Neural cell (in vitro differentiated cells): Measurements from ENCODE around the gene SSMEM1. TPM values are rescaled to one million over a fixed set of nuclear protein-coding genes. Genes with fewer than 3 reads are reported as not detected.
"Not testable (repeated sequence)": the region's sequence is repeated elsewhere in the genome, so short reads cannot be mapped to it uniquely, and the experiment has no call there.

ENCODE experiments used
- H2AFZ ChIP-seq: fragments of 200-600, 300-800 bp; sonication (generic), shearing (Covaris generic); 2 replicates; pipeline ENCODE4 v1.6.0; 2014; ENCODE audit warnings: low read depth, mild to moderate bottlenecking, antibody characterized with exemption, low read length, moderate library complexity
- H3F3A ChIP-seq: fragments of 200-600 bp; shearing (Covaris generic); 2 replicates; pipeline ENCODE4 v1.6.1; 2016; ENCODE audit warnings: mild to moderate bottlenecking, moderate library complexity, mixed read lengths, antibody characterized with exemption, low read length; ENCODE audit not compliant: insufficient read depth, poor library complexity, severe bottlenecking
- H3K27ac ChIP-seq: fragments of 200-600, 300-800 bp; sonication (generic), shearing (Covaris generic); 2 replicates; pipeline ENCODE4 v1.5.1; 2014; ENCODE audit warnings: mild to moderate bottlenecking, low read length, moderate library complexity
- H3K27me3 ChIP-seq: fragments of 300-800, 200-600 bp; sonication (generic), shearing (Covaris generic); 2 replicates; pipeline ENCODE4 v1.6.0; 2014; ENCODE audit warnings: mild to moderate bottlenecking, low read depth, low read length, moderate library complexity; ENCODE audit not compliant: insufficient read depth
- H3K36me3 ChIP-seq: fragments of 300-800, 200-600 bp; sonication (generic), shearing (Covaris generic); 2 replicates; pipeline ENCODE4 v1.5.1; 2014; ENCODE audit warnings: mild to moderate bottlenecking, antibody characterized with exemption, low read length, moderate library complexity; ENCODE audit not compliant: insufficient read depth
- H3K4me2 ChIP-seq: fragments of 300-800, 200-600 bp; sonication (generic), shearing (Covaris generic); 2 replicates; pipeline ENCODE4 v1.6.0; 2014; ENCODE audit warnings: mild to moderate bottlenecking, low read length
- H3K4me3 ChIP-seq: fragments of 300-800, 200-600 bp; sonication (generic), shearing (Covaris generic); 2 replicates; pipeline ENCODE4 v1.5.1; 2014; ENCODE audit warnings: mild to moderate bottlenecking, low read length, moderate library complexity
- H3K79me2 ChIP-seq: fragments of 200-600 bp; shearing (Covaris generic); replicated peaks from 2 replicates; pipeline ENCODE4 v1.6.0; 2014; ENCODE audit warnings: mild to moderate bottlenecking, low read length, moderate library complexity; ENCODE audit not compliant: insufficient read depth
- H3K9ac ChIP-seq: fragments of 300-800, 200-600 bp; sonication (generic), shearing (Covaris generic); 2 replicates; pipeline ENCODE4 v1.6.1; 2016; ENCODE audit warnings: mild to moderate bottlenecking, low read length, mixed read lengths
- H3K9me2 ChIP-seq: fragments of 200-600 bp; shearing (Covaris generic); 2 replicates; pipeline ENCODE4 v1.6.1; 2016; ENCODE audit warnings: mild to moderate bottlenecking, low read length, mixed read lengths; ENCODE audit not compliant: insufficient read depth
- H3K9me3 ChIP-seq: fragments of 200-600, 300-800 bp; sonication (generic), shearing (Covaris generic); 2 replicates; pipeline ENCODE4 v1.6.1; 2016; ENCODE audit warnings: mild to moderate bottlenecking, mixed run types, low read length, moderate library complexity, mixed read lengths
- H4K20me1 ChIP-seq: fragments of 200-600 bp; shearing (Covaris generic); 2 replicates; pipeline ENCODE4 v1.6.1; 2016; ENCODE audit warnings: mild to moderate bottlenecking, mixed run types; ENCODE audit not compliant: insufficient read depth
- CTCF ChIP-seq: fragments of 450-650 bp; IDR thresholded peaks from 2 replicates; pipeline ENCODE4 v1.5.1; 2014; ENCODE audit warnings: antibody characterized with exemption, mild to moderate bottlenecking, moderate library complexity; ENCODE audit not compliant: poor library complexity, severe bottlenecking
- EP300 ChIP-seq: fragments of 450-650 bp; conservative IDR thresholded peaks from 2 replicates; pipeline ENCODE4 v1.6.1; 2014; ENCODE audit warnings: antibody characterized with exemption, mild to moderate bottlenecking, moderate library complexity; ENCODE audit not compliant: poor library complexity, severe bottlenecking
- MXI1 ChIP-seq: fragments of 450-650 bp; conservative IDR thresholded peaks from 2 replicates; pipeline ENCODE4 v1.6.1; 2014; ENCODE audit warnings: antibody characterized with exemption, mild to moderate bottlenecking; ENCODE audit not compliant: poor library complexity, severe bottlenecking
- POLR2AphosphoS5 ChIP-seq: IDR thresholded peaks from 2 replicates; pipeline ENCODE4 v1.6.1; 2012
- RAD21 ChIP-seq: fragments of 450-650 bp; conservative IDR thresholded peaks from 2 replicates; pipeline ENCODE4 v1.6.1; 2014; ENCODE audit warnings: antibody characterized with exemption, mild to moderate bottlenecking, moderate library complexity
- REST ChIP-seq: IDR thresholded peaks from 2 replicates; pipeline ENCODE4 v1.6.1; 2012; ENCODE audit warnings: borderline replicate concordance
- SMC3 ChIP-seq: fragments of 450-650 bp; conservative IDR thresholded peaks from 2 replicates; pipeline ENCODE4 v1.6.1; 2014; ENCODE audit warnings: antibody characterized with exemption, mild to moderate bottlenecking, moderate library complexity; ENCODE audit not compliant: poor library complexity
- TAF1 ChIP-seq: IDR thresholded peaks from 2 replicates; pipeline ENCODE4 v1.6.1; 2012; ENCODE audit warnings: low read depth
- polyA plus RNA-seq: library from polyadenylated mRNA; depleted of rRNA; stranded (reverse); fragments of >200 nt; gene quantifications from 2 replicates; pipeline ENCODE4 v1.2.3, GENCODE V29; 2014

SSMEM1 gene
- polyA plus RNA-seq, 1 donor from 2014 or later: not detected

- Histone ChIP-seq H3K27me3 (no peaks in the 10 kb centered on the region), H3K4me2 (no peak overlapping the region), H3K36me3 (no peaks in the 10 kb centered on the region), H3K4me3 (no peak overlapping the region), H3K9me3 (no peaks in the 10 kb centered on the region), H3K79me2 (no peaks in the 10 kb centered on the region), H3K9me2 (no peaks in the 10 kb centered on the region), H2AFZ (no peak overlapping the region), H3K9ac (no peak overlapping the region), H3F3A (no peaks in the 10 kb centered on the region), H3K27ac (no peak overlapping the region), H4K20me1 (no peaks in the 10 kb centered on the region)
- TF ChIP-seq REST (no peak), EP300 (no peak), MXI1 (no peak), POLR2AphosphoS5 (no peak), RAD21 (no peak), TAF1 (no peak), CTCF (no peak), SMC3 (no peak)
Observed at GRCh38 chr7:130240240-130240639, 32.6 kb downstream of the SSMEM1 start.

DNA sequence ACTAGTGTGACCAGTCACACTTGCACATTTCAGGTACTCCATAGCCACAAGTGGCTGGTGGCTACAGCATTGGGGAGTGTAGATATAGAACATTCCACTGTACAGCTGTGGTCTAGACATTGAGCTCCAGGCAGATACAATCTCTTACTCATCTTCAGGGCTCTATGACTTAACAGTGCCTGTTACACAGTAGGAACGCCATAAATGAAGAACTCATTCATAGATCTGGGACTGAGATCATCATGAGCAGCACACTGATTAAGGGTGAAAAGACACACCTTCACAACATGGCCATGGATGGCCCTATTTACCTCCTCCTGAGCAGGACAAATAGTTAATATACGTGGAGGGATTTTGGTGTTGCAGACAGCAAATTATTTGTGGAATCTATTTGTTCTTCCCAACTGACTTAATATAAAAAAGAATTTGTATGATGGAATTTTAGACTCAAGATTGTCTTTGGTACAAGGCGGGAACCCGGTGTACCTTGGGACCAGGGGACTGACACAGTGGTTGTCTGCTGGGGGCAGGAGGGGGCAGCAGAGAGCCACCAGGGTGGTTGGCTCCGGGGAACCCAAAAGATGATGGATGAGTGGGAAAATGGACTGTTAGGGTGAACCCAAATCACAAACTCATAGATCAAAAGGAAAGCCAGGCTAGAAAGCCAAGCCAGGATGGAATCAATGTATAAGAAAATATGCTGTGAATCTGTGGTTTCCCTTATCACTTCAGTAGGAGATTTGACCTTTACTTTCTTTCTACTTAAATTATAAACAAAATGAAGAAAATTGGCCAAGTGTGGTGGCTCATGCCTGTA is 34.7 kb downstream of the SSMEM1 start:
- Histone ChIP-seq H3K4me3 (no peak overlapping the region), H3F3A (no peaks in the 10 kb centered on the region), H4K20me1 (no peaks in the 10 kb centered on the region), H3K36me3 (no peaks in the 10 kb centered on the region), H3K9ac (no peak overlapping the region), H3K27ac (no peak overlapping the region), H3K9me2 (no peaks in the 10 kb centered on the region), H3K4me2 (no peak overlapping the region), H3K79me2 (no peaks in the 10 kb centered on the region), H3K27me3 (no peaks in the 10 kb centered on the region), H3K9me3 (no peaks in the 10 kb centered on the region), H2AFZ (no peak overlapping the region)
- TF ChIP-seq POLR2AphosphoS5 (no peak), SMC3 (peak; percentile 20), RAD21 (peak; percentile 37), CTCF (peak; percentile 15)

- H3K4me2 ChIP-seq, H3K9me2 ChIP-seq, H3K9ac ChIP-seq, H3K9me3 ChIP-seq, H3F3A ChIP-seq, H3K36me3 ChIP-seq, H3K79me2 ChIP-seq, H3K4me3 ChIP-seq, H3K27me3 ChIP-seq, H3K27ac ChIP-seq, H2AFZ ChIP-seq, H4K20me1 ChIP-seq: not testable (repeated sequence)
Observed at GRCh38 chr7:130243486-130243885, 35.8 kb downstream of the SSMEM1 start.

DNA sequence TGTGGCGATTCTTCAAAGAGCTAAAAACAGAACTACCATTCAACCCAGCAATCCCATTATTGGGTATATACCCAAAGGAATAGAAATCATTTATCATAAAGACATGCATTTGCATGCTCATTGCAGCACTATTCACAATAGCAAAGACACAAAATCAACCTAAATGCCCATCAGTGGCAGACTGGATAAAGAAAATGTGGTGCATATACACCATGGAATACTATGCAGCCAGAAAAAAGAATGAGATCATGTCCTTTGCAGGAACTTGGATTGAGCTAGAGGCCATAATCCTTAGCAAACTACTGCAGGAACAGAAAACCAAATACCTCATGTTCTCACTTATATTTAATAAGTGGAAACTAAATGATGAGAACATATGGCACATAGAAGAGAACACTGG is 38.8 kb downstream of the SSMEM1 start:
- H3K27ac ChIP-seq, H3K9me3 ChIP-seq, H4K20me1 ChIP-seq, H3K9me2 ChIP-seq, H3K36me3 ChIP-seq, H3K4me3 ChIP-seq, H3K4me2 ChIP-seq, H2AFZ ChIP-seq, H3K9ac ChIP-seq, H3F3A ChIP-seq, H3K79me2 ChIP-seq, H3K27me3 ChIP-seq: not testable (repeated sequence)
